Measurements from ENCODE around the gene ZNF219.

The ZNF219 gene

DNA sequence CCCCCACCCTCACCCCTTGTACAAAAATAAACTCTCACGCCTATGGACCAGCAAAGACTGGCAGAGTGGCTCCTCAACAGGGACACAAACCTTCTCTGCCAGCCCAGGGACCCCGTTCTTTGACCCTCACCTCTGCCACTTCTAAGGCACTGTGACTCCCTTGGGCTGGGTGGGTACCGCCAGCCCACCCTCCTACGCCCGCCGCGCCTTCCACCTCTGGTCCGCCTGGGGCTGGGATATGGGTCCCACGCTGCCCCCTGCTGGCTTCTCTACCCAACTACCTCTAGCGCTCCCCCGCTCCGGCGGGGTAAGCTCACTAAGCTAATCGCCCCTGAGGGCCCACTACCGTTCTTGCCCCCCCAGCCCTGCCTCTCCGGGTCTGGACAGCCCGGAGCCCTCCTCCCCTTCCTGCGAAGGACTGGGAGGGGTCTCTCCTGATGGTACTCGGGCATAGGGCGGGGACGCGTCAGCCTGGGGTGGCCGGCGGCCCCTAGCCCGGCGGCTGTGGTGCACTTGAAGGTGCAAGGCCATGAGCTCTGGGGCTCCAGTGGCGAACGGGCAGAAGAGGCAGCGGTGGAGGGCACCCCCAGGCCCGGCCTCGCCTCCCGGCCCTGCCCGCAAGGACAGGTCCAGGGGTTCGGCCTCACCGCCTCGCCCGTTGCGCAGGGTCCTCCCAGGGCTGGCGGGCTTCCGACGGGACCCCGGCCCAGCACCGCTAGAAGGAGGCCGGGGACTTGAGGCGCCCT is 8.1 kb downstream of the ZNF219 start:
- H3K27me3 ChIP-seq (ENCODE audit: control insufficient read depth, insufficient read depth, low read length) = no peaks in the 10 kb centered on the region
- peaks cover 7% of the 10 kb centered on the region for H3K36me3 ChIP-seq (ENCODE audit: control insufficient read depth, insufficient read depth, low read length)
- H3K4me3 ChIP-seq (ENCODE audit: low read length) = no peak overlapping the region
- H3K4me1 ChIP-seq (ENCODE audit: control insufficient read depth, insufficient read depth, low read length) = peaks cover 2% of the 10 kb centered on the region
- H3K9ac ChIP-seq (ENCODE audit: low read length) = no peak overlapping the region
- H3K27ac ChIP-seq (ENCODE audit: low read depth, low read length) = no peak overlapping the region

DNA sequence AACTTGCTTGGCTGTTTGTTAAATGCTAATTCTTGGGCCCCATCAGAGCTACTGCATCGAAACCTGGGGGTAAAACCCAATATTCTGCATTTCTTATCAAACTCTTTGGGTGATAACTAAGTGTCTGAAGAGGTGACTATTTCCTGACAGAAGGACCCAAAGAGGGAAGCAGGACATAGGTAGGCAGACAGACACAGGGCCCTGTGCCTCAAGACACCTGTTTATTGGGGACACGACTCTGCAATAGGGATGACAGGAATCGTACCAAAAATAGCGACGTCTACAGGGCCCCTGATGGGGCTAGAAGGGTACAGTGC is 8.6 kb downstream of the ZNF219 start:
- peaks cover 2% of the 10 kb centered on the region for H3K4me1 ChIP-seq (ENCODE audit: control insufficient read depth, insufficient read depth, low read length)
- H3K9ac ChIP-seq (ENCODE audit: low read length) = no peak overlapping the region
- no peaks in the 10 kb centered on the region for H3K27me3 ChIP-seq (ENCODE audit: control insufficient read depth, insufficient read depth, low read length)
- no peak overlapping the region for H3K4me3 ChIP-seq (ENCODE audit: low read length)
- peaks cover 11% of the 10 kb centered on the region for H3K36me3 ChIP-seq (ENCODE audit: control insufficient read depth, insufficient read depth, low read length)
- no peak overlapping the region for H3K27ac ChIP-seq (ENCODE audit: low read depth, low read length)

- Histone ChIP-seq H3K27me3 (ENCODE audit: control insufficient read depth, insufficient read depth, low read length) (no peaks in the 10 kb centered on the region), H3K4me3 (ENCODE audit: low read length) (no peak overlapping the region), H3K9ac (ENCODE audit: low read length) (no peak overlapping the region), H3K4me1 (ENCODE audit: control insufficient read depth, insufficient read depth, low read length) (peaks cover 2% of the 10 kb centered on the region), H3K36me3 (ENCODE audit: control insufficient read depth, insufficient read depth, low read length) (peaks cover 14% of the 10 kb centered on the region), H3K27ac (ENCODE audit: low read depth, low read length) (no peak overlapping the region)
Observed at GRCh38 chr14:21089271-21089670, 9.2 kb downstream of the ZNF219 start.

- Histone ChIP-seq H3K4me3 (ENCODE audit: low read length) (no peak overlapping the region), H3K9ac (ENCODE audit: low read length) (no peak overlapping the region), H3K27ac (ENCODE audit: low read depth, low read length) (no peak overlapping the region), H3K27me3 (ENCODE audit: control insufficient read depth, insufficient read depth, low read length) (no peaks in the 10 kb centered on the region), H3K36me3 (ENCODE audit: control insufficient read depth, insufficient read depth, low read length) (peaks cover 19% of the 10 kb centered on the region), H3K4me1 (ENCODE audit: control insufficient read depth, insufficient read depth, low read length) (peaks cover 2% of the 10 kb centered on the region)
Observed at GRCh38 chr14:21088687-21089086, 9.8 kb downstream of the ZNF219 start.

GRCh38 chr14:21087294-21088091 is 11.0 kb downstream of the ZNF219 start:
- Histone ChIP-seq H3K4me3 (ENCODE audit: low read length) (no peak overlapping the region), H3K27me3 (ENCODE audit: control insufficient read depth, insufficient read depth, low read length) (no peaks in the 10 kb centered on the region), H3K9ac (ENCODE audit: low read length) (no peak overlapping the region), H3K27ac (ENCODE audit: low read depth, low read length) (no peak overlapping the region), H3K4me1 (ENCODE audit: control insufficient read depth, insufficient read depth, low read length) (peaks cover 2% of the 10 kb centered on the region), H3K36me3 (ENCODE audit: control insufficient read depth, insufficient read depth, low read length) (peaks cover 21% of the 10 kb centered on the region)

DNA sequence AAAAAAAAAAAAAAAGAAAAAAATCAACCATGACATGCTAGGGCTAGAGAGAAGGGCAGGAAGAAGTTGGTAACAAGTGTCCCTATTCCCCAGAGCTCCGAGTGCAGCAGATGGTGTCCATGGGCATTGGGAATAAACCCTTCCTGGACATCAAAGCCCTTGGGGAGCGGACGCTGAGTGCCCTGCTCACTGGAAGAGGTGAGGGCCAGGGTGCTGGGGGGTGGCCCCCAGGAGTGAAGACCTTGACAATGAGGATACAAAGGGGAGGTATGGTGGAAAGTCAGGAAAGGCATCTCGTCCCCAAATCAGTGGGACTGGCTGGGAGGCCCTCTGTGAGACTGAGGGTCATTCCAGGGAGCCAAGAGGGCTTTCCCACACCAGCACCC is 11.6 kb downstream of the ZNF219 start:
- peaks cover 27% of the 10 kb centered on the region for H3K36me3 ChIP-seq (ENCODE audit: control insufficient read depth, insufficient read depth, low read length)
- no peak overlapping the region for H3K9ac ChIP-seq (ENCODE audit: low read length)
- no peak overlapping the region for H3K27ac ChIP-seq (ENCODE audit: low read depth, low read length)
- H3K4me3 ChIP-seq (ENCODE audit: low read length) = no peak overlapping the region
- H3K4me1 ChIP-seq (ENCODE audit: control insufficient read depth, insufficient read depth, low read length) = no peaks in the 10 kb centered on the region
- no peaks in the 10 kb centered on the region for H3K27me3 ChIP-seq (ENCODE audit: control insufficient read depth, insufficient read depth, low read length)

GRCh38 chr14:21084998-21085853 is 13.2 kb downstream of the ZNF219 start:
- Histone ChIP-seq H3K27me3 (ENCODE audit: control insufficient read depth, insufficient read depth, low read length) (no peaks in the 10 kb centered on the region), H3K4me1 (ENCODE audit: control insufficient read depth, insufficient read depth, low read length) (no peaks in the 10 kb centered on the region), H3K4me3 (ENCODE audit: low read length) (no peak overlapping the region), H3K9ac (ENCODE audit: low read length) (no peak overlapping the region), H3K27ac (ENCODE audit: low read depth, low read length) (peak overlapping the region; percentile 33), H3K36me3 (ENCODE audit: control insufficient read depth, insufficient read depth, low read length) (peaks cover 37% of the 10 kb centered on the region)

DNA sequence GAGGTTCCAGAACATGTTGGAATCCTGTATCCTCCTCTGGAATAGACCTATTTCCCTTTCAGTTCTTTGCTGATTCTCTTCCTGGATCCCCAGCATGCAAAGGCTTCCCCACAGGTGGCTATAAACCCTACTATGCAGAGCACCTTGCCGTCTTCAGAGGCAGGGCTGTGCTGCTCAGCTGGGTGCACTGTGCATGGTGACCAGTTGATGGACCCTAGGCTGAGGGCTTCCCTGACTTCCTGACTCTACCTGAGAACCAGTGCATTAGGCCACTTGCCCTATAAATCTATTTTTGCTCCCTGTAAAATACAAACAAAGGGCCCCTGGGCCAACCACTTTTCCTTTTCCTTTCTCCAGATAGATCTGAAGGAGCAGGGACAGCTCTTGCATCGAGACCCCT is 14.1 kb downstream of the ZNF219 start:
- H3K4me3 ChIP-seq (ENCODE audit: low read length) = no peak overlapping the region
- no peaks in the 10 kb centered on the region for H3K4me1 ChIP-seq (ENCODE audit: control insufficient read depth, insufficient read depth, low read length)
- no peaks in the 10 kb centered on the region for H3K27me3 ChIP-seq (ENCODE audit: control insufficient read depth, insufficient read depth, low read length)
- H3K36me3 ChIP-seq (ENCODE audit: control insufficient read depth, insufficient read depth, low read length) = peaks cover 44% of the 10 kb centered on the region
- H3K27ac ChIP-seq (ENCODE audit: low read depth, low read length) = no peak overlapping the region
- H3K9ac ChIP-seq (ENCODE audit: low read length) = no peak overlapping the region

DNA sequence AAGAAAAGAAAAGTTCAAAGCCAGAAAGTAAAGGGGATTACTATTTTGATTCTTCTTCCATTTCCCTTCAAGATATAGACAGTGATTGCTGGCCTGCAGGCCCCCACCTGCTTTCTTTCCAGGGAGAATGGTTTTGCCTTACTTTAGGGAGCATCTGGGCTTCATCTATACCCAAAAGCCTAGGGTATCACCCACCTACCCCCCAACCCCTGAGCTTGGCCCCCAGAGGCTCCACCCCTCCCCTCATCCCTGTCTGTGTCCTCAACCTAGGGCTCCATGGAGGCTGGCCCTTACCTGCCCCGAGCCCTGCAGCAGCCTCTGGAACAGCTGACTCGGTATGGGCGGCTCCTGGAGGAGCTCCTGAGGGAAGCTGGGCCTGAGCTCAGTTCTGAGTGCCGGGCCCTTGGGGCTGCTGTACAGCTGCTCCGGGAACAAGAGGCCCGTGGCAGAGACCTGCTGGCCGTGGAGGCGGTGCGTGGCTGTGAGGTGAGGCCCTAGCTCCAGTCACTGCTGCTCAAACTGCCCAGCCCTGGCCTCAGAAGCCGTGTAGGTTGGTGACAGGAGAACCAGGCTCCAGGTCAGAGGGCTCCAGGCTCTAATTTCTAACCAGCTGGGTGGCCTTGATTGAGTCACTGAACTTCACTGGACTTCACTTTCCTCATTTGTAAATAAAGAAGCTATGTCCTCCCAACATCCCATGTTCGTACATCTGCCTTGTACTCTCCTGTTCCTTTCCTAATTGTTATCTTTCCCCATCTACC is 14.7 kb downstream of the ZNF219 start:
- Histone ChIP-seq H3K27ac (ENCODE audit: low read depth, low read length) (no peak overlapping the region), H3K36me3 (ENCODE audit: control insufficient read depth, insufficient read depth, low read length) (peaks cover 45% of the 10 kb centered on the region), H3K4me3 (ENCODE audit: low read length) (no peak overlapping the region), H3K4me1 (ENCODE audit: control insufficient read depth, insufficient read depth, low read length) (no peaks in the 10 kb centered on the region), H3K27me3 (ENCODE audit: control insufficient read depth, insufficient read depth, low read length) (no peaks in the 10 kb centered on the region), H3K9ac (ENCODE audit: low read length) (no peak overlapping the region)

DNA sequence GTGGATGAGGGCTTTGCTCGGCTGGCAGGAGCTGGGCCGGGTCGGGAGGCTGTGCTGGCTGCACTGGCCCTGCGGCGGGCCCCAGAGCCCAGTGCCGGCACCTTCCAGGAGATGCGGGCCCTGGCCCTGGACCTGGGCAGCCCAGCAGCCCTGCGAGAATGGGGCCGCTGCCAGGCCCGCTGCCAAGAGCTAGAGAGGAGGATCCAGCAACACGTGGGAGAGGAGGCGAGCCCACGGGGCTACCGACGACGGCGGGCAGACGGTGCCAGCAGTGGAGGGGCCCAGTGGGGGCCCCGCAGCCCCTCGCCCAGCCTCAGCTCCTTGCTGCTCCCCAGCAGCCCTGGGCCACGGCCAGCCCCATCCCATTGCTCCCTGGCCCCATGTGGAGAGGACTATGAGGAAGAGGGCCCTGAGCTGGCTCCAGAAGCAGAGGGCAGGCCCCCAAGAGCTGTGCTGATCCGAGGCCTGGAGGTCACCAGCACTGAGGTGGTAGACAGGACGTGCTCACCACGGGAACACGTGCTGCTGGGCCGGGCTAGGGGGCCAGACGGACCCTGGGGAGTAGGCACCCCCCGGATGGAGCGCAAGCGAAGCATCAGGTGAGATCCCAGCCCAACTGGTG is 16.8 kb downstream of the ZNF219 start:
- no peak overlapping the region for H3K4me3 ChIP-seq (ENCODE audit: low read length)
- peaks cover 51% of the 10 kb centered on the region for H3K36me3 ChIP-seq (ENCODE audit: control insufficient read depth, insufficient read depth, low read length)
- no peak overlapping the region for H3K9ac ChIP-seq (ENCODE audit: low read length)
- H3K27me3 ChIP-seq (ENCODE audit: control insufficient read depth, insufficient read depth, low read length) = no peaks in the 10 kb centered on the region
- H3K27ac ChIP-seq (ENCODE audit: low read depth, low read length) = no peak overlapping the region
- H3K4me1 ChIP-seq (ENCODE audit: control insufficient read depth, insufficient read depth, low read length) = no peaks in the 10 kb centered on the region

- peaks cover 64% of the 10 kb centered on the region for H3K36me3 ChIP-seq (ENCODE audit: control insufficient read depth, insufficient read depth, low read length)
- no peak overlapping the region for H3K27ac ChIP-seq (ENCODE audit: low read depth, low read length)
- H3K4me1 ChIP-seq (ENCODE audit: control insufficient read depth, insufficient read depth, low read length) = no peaks in the 10 kb centered on the region
- H3K4me3 ChIP-seq (ENCODE audit: low read length) = no peak overlapping the region
- H3K9ac ChIP-seq (ENCODE audit: low read length) = no peak overlapping the region
- H3K27me3 ChIP-seq (ENCODE audit: control insufficient read depth, insufficient read depth, low read length) = no peaks in the 10 kb centered on the region
Observed at GRCh38 chr14:21078726-21079125, 19.7 kb downstream of the ZNF219 start.
